Epithelial cell of prostate (primary cell): ENCODE results near the gene CCDC178.
A peak's percentile ranks its signal among the peaks of the same experiment; 100 is the strongest.
"Not testable (repeated sequence)": the region's sequence is repeated elsewhere in the genome, so short reads cannot be mapped to it uniquely, and the experiment has no call there.

Experiments
- DNase-seq: peaks from one replicate; pipeline ENCODE4 v3.0.0-alpha.2; 2011; ENCODE audit warnings: low read depth, low spot score
- H3K27ac ChIP-seq: fragments of 450-650 bp; 2 replicates; pipeline ENCODE4 v1.5.1; 2017; ENCODE audit warnings: mild to moderate bottlenecking

Gene CCDC178

DNA sequence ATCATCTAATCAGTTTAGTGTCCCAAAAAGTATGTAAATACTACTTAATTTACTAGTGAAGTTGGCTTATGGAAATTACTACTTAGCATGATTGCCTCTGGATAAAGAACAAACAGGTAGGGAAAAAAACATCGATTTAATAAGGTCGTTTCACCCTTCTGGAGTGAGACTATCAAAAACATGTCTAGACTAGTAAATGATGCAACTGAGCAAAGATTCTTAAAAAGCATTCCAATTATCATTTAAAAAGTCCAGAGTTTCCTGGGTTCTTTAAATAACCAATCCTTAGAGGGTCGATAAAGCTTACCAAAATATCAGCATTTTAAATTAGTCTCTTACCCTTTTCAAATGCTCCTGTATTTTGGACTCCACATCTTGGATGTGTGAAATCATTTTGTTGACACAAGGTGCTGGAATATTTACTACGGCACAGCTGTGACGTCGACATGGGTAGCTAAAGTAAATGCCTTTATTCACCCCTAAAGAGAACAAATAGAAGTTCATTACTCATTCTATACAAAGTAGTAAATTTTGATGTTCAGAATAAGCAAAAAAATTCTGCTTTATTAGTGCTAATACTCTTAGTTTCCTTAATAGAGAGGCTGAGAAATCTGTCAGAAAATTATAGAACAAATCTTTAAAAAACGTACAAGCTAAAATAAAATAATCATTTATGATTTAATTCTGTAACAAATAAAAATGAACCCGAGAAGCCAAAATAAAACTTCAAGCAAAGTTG, 70.6 kb downstream of the CCDC178 start:
- DNase-seq: peak; percentile 40
- peak overlapping the region; percentile 58 for H3K27ac ChIP-seq

DNA sequence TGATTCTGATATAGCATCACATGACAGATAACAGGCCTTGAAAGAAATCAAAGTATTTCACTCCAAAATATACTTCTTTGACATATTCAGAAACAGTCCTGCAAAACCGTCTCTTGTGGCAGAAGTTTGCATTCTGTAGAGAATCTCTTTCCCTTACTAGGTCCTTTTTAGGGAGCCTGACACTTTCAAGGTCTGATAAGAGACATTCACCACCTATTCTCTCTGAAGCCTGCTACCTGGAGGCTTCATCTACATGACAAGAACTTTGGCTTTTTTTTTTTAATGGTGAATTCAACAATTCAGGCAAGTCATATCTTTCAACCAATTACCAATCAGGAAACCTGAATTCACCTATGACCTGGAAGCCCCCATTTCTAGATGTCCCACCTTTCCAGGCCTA, 83.8 kb downstream of the CCDC178 start:
- H3K27ac ChIP-seq: no peak overlapping the region
- DNase-seq: no peak

DNA sequence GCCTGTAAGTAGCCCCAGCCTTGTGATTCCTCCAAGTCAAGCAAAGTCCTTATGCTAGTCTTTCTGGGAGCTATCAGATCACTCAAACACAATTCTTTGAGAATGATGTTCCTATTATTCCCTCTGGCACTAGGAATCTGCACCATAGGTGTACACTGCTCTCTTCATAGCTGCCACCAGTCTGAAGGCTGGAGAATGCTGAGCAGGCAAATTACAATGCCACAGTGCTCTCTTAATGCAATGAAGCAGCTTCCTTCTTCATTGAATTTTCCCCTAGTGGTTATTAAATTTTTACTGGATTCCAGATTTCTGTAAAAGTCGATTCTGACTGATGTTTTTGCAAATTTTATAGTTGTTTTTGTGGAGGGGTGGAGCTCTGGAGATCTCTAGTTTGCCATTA, 84.8 kb downstream of the CCDC178 start:
- no peak overlapping the region for H3K27ac ChIP-seq
- no peak for DNase-seq

DNA sequence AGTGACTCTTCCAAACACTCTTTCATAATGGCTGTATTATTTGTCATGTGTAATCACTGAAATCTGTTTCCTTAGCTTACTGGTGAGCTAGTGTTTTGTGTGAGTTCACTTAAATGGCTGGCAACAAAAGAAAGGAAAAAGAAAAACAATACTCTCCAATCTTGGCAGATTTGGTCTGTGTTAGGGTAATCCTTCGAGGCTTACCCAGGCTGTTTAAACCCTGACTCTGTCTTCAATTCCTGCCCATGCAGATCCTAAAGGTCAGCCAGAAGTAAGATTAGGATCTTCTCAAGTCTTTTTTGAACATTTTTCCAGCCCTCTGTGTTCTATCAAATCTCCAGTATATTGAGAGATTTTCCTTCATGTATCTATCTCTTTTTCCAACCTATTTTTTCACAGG, 85.3 kb downstream of the CCDC178 start:
- no peak overlapping the region for H3K27ac ChIP-seq
- no peak for DNase-seq

DNA sequence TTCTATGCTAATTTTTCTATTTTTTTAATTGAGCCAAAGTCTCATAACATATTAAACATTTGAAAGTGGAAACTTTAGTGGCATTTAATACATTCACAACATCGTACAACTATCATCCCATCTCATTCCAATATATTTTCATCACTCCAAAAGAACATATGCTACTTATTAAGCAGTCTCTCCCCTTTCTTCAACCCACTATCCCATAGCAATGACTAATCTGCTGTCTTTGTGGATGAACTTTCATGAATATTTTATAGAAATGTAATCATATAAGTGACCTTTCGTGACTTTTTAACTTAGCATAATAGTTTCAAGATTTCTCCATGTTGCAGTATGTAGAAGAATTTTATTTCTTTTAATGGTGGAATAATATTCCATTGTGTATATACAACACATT, 90.3 kb downstream of the CCDC178 start:
- H3K27ac ChIP-seq: no peak overlapping the region
- no peak for DNase-seq

DNA sequence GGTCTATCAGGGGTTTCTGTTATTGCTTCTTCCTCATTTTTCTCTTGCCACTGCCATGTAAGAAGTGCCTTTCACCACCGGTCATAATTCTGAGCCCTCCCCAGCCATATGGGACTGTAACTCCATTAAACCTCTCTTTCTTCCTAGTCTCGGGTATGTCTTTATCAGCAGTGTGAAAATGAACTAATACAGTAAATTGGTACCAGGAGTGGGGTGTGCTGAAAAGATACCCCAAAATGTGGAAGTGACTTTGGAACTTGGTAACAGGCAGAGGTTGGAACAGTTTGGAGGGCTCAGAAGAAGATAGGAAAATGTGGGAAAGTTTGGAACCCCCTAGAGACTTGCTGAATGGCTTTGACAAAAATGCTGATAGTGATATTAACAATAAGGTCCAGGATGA, 100.8 kb downstream of the CCDC178 start:
- not testable (repeated sequence) for H3K27ac ChIP-seq

DNA sequence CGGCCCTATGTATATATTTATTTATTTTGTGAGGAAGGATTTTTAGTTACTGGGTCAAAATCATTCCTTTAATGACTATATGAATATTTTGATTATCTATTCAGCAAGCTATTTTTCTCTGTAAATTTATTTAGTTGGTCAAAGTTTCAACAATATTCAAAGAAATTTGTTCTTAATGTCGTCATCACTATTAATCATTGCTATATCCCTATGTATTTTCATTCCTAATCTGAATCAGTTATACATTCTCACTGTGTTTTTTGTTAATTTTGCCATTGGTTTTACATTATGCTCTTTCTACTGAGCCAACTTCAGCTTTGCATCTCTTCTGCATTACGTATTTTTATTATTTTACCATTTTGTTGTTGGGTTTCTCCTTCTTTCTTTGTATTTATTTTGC, 105.7 kb downstream of the CCDC178 start:
- DNase-seq: no peak
- H3K27ac ChIP-seq: no peak overlapping the region

More for the DNA sequence above, 100.8 kb downstream of the CCDC178 start:
- DNase-seq: not testable (repeated sequence)

DNA sequence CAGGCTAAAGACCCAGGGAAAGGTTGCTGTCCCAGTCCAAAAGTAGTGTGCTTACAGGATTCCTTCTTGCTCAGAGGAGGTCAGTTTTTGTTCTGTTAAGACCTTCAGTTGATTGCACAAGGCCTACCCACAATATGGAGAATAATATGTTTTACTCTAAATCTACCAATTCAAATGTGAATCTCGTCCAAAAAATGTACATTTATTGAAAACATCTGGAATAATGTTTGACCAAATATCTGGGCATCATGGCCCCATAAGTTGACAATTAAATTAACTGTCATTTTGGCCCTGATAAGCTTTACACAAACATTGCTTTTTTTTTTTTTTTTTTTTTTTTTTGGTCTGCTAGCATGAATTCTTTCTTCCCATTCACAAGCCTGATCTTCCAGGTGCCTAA, 109.8 kb downstream of the CCDC178 start:
- DNase-seq: no peak
- H3K27ac ChIP-seq: no peak overlapping the region

DNA sequence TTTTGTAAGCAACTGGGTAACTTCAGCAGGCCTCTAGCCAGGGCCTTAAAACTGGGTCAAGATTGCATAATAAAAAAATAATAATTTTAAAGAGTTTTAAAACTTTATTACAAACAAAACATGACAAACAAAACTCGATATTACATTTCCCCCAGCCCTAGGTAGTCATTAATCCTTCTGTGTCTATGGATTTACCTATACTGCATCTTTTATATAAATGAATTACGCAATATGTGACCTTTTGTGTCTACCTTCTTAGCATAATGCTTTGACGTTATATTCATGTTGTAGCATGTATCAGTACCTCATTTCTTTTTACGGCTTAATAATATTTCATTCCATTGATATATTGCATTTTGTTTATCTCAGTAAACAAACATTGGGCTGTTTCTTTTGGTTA, 113.5 kb downstream of the CCDC178 start:
- no peak for DNase-seq
- no peak overlapping the region for H3K27ac ChIP-seq

DNA sequence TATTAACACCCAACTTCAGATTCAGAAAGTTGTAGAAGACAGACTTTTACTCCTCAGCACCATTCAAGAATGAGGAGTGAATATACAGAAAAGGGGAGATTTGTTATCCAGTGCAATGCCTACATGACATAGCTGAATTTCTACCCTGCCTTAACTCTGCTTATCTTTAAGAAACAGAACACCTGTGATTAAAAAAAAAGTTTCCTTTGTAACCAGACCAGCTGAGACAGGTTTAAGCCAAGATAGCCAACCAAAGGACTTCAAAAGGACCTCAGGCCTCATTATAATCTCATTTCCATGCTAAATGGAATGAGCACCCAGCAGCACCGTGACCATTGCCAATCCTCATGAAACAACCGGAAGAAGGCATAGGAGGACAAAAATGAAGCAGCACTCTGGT, 122.9 kb downstream of the CCDC178 start:
- DNase-seq: no peak
- no peak overlapping the region for H3K27ac ChIP-seq

DNA sequence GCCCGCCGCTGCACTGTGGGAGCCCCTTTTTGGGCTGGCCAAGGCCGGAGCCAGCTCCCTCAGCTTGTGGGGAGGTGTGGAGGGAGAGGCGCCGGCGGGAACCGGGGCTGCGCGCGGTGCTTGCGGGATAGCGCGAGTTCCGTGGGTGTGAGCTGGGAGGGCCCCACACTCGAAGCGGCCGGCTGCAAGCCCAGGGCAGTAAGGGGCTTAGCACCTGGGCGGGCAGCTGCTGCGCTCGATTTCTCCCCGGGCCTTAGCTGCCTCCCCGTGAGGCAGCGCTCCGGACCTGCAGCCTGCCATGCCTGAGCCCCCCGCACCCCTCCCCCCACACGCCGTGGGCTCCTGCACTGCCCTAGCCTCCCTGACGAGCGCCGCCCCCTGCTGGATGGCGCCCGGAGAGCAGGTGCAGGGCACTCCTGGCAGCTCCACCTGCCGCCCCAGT, 124.4 kb downstream of the CCDC178 start:
- H3K27ac ChIP-seq: no peak overlapping the region
- DNase-seq: no peak

DNA sequence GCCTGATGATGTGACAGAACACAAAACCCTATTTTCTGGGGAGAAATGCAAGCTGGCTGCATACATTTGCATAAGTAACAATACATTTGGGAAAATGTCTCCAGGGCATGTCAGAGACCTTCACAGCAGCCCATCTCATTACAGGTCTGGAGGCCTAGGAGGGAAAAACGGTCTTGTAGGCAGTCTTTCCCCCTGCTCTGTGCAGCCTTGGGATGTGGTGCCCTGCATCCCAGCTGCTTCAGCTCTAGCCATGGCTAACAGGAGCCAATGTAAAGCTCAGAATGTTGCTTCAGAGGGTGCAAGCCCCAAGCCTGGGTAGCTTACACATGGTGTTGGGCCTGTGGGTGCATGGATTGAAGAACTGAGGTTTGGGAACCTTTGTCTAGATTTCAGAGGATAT, 133.0 kb downstream of the CCDC178 start:
- DNase-seq: no peak
- H3K27ac ChIP-seq: no peak overlapping the region

DNA sequence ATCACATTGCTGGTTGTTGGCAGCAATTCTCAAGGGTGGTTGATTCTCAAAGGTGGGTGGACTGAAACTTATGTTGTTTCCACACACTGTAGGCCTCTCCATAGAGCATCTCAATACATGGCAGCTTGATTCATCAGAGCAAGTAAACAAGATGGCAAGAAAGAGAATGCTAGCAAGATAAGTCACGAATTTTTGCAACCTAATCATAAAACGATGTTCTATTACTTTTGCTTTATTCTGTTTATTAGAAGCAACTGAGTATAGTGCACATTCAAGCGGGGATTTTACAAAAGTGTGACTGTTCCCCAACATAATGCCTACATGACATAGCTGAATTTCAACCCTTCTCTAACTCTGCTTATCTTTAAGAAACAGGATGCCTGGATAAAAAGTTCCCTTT, 136.2 kb downstream of the CCDC178 start:
- no peak for DNase-seq
- no peak overlapping the region for H3K27ac ChIP-seq

DNA sequence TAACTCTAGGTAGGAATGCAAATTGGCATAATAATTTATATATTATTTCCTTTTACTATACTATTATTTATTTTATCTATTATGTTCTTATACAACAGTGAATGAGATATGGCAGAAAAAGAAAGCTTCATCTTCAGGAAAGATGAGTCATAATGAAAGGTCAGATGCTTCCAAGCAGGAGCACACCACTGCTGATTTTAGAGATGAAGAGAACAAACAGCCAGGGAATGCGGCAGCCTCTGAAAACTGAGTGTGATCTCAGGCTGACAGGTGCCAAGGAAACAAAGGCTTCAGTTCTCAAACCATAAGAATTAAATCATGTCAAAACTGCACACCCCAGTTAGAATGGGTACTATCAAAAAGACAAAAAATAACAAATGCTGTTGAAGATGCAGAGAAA, 149.0 kb downstream of the CCDC178 start:
- no peak overlapping the region for H3K27ac ChIP-seq
- no peak for DNase-seq

DNA sequence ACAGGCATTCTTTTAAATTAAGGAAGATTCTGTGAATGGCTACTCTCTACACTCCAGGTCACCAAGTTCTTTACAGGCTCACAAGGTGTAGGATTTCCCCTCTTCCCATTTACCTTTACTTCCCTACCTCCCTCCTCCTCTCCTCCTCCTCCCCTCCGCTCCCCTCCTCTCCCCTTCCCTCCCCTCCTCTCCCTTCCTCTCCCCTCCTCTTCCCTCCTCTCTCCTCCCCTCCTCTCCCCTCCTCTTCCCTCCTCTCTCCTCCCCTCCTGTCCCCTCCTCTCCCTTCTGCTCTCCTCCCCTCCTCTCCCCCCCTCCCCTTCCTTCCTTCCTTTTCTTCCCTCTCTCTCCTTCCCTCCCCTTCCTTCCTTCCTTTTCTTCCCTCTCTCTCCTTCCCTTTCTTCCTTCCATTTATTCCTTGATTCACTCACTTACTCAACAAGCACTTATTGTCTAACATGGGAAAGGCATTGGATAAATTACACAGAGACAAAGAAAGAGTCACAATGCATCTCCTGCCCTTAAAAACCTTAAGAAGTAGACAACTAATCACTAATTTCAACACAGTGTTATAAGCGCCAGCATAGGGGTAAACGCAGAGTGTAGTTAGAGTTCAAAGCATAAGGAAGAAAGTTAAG, 152.3 kb downstream of the CCDC178 start:
- no peak for DNase-seq
- no peak overlapping the region for H3K27ac ChIP-seq

DNA sequence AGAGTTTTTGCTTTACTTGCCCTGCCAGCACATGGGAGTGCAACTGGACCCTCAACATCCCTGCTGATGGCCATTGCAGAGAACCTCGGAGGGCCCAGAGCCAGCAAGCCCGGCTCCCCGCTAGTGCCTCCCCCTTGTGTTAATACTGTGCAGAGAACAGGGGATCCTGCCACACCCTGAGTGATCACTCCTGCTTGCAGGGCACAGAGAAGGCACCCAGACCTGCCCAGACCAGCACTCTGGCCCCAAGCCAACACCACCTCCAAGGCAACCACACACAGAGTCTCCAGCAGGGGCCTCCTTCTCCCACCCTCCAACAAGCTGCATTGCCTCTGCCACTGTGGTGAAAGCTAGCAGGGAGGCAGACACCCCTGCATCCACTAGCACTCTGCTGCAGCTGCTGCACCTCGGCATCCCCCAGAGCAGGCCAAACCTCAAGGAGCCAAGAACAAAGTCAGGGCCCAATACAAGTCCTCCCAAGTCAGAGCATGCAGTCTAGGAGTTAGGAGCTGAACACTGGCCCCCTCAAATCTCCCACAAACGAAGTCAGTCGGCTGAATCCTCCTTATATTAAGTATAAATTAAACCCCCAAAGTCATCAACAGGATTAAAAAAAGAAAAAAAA, 157.7 kb downstream of the CCDC178 start:
- H3K27ac ChIP-seq: no peak overlapping the region
- DNase-seq: no peak

DNA sequence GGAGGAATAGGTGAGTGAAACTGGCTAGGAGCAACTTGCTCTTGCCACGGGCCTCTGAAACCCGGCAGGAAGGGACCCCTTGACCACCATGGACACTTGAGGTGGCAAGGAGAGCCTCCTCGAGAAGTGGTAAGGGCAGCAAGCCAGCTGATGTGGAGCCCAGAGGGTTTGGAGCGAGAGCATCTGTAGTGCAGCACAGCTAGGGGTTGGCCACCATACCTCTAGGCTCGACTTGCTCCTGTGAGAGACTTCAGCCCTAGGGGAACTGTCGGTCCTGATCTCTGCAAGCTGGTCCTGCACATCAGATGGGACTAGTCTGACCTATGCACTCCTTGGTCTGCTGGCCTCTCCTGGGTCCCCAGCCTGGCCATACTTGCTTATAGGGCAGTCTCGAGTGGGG, 158.4 kb downstream of the CCDC178 start:
- no peak for DNase-seq
- H3K27ac ChIP-seq: no peak overlapping the region

DNA sequence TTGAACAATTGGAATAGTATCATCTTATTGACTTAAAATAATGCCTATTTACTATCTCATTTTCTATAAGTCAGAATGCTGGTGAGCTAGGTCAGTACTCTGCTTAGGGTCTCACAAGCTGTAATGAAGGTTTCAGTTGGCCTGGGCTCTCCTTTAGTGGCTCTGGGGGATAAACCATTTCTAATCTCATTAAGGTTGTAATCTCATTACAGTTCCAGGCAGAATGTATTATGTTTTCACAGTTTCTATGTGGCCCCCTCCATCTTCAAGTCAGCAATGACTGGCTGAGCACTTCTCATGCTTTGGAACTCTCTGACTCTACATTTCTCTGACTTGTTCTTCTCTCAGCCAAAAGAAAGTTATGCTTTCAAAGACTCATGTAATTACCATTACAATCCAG, 163.1 kb downstream of the CCDC178 start:
- no peak overlapping the region for H3K27ac ChIP-seq

DNA sequence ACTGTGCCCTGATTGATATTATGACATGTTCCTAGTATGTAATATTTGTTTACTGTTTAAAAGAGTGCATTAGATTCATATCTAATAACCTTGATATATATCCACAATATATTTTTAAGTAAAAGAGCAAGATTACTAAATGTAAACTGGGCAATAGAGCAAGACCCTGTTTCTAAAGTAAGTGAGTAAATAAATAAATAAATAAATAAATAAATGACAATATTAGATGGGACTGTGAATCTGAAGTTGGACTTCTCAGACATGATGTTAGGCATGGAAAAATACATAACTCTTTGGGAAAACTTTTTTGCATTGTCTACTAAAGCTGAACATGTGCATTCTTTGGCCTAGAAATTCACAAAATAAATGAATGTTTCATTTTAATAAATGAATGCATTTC, 164.7 kb downstream of the CCDC178 start:
- no peak for DNase-seq
- no peak overlapping the region for H3K27ac ChIP-seq

More for the DNA sequence above, 163.1 kb downstream of the CCDC178 start:
- DNase-seq: no peak

DNA sequence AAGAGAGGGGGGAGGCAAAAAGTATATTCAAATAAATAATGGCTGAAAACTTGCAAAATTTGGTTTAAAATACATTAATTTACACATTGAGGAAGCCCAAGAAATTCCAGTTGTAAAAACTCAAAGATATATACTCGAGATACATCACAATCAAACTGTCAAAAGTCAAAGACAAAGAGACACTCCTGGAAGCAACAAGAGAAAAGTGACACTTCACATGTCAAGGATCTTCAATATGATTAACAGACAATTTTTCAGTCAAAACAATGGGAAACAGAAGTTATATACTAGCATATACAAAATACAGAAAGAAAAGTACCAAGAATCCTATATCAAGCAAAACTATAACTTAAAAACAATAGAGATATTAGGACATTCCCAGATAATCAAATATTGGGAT, 170.2 kb downstream of the CCDC178 start:
- no peak overlapping the region for H3K27ac ChIP-seq
- no peak for DNase-seq

DNA sequence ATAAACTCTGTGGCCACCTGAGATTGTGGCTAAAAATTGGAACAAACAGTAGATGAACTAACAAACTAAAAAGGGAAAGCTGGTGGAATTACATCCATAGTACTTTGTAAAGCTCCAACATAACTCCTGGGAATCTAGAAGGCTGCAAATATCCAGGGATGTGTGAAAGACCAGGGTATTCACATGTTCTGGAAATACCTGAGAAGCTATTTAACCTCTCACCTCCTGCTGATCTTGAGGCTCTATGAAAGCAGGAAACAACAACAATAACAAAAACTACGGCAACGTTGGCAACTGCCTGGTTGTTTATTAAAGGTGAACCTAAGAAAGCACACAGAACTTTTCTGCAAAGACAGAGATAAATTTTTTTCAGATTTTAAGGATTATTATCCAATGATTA, 171.3 kb downstream of the CCDC178 start:
- DNase-seq: no peak
- no peak overlapping the region for H3K27ac ChIP-seq

DNA sequence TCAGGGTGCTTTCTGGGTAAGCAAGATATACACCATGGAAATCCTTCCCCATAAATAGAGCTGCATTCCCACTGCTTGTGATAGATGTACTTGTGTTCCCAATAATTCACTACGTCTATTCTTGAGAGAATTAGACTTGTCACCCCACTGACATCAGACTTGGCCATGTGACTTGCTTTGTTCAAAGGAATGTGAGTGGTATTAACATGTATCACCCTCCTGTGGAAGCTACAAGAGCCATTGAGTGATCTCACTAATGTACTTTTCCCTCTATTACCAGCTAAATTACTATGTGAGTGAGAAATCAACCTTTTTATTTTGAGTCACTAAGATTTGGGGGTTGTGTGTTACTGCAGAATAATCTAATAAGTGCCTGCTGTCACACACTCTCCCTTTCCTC, 176.0 kb downstream of the CCDC178 start:
- H3K27ac ChIP-seq: no peak overlapping the region
- no peak for DNase-seq
